ACC112 (cell line): ENCODE data around the gene CFAP46.

Source experiments
- H2AFZ ChIP-seq: fragments of 200-600 bp; sonication (generic); one replicate; pipeline ENCODE4 v1.6.0; 2017; ENCODE audit warnings: antibody characterized with exemption, low read length; ENCODE audit not compliant: unreplicated experiment
- H3K27ac ChIP-seq: fragments of 200-600 bp; sonication (generic); 2 replicates; pipeline ENCODE4 v1.5.1; 2014; ENCODE audit warnings: low read depth, mild to moderate bottlenecking, antibody characterized with exemption, low read length, moderate library complexity
- H3K27me3 ChIP-seq: fragments of 200-600 bp; sonication (generic); 2 replicates; pipeline ENCODE4 v1.6.1; 2014; ENCODE audit warnings: mild to moderate bottlenecking, antibody characterized with exemption, low read length, moderate library complexity, mixed read lengths; ENCODE audit not compliant: insufficient read depth
- H3K36me3 ChIP-seq: fragments of 200-600 bp; sonication (generic); 2 replicates; pipeline ENCODE4 v1.6.1; 2016; ENCODE audit warnings: mild to moderate bottlenecking, antibody characterized with exemption, low read length, moderate library complexity, mixed read lengths; ENCODE audit not compliant: insufficient read depth
- H3K4me1 ChIP-seq: fragments of 200-600 bp; sonication (generic); one replicate; pipeline ENCODE4 v1.6.1; 2016; ENCODE audit warnings: low read length, mixed read lengths; ENCODE audit not compliant: insufficient read depth, unreplicated experiment, control insufficient read depth
- H3K4me3 ChIP-seq: fragments of 200-600 bp; sonication (generic); 2 replicates; pipeline ENCODE4 v1.5.1; 2014; ENCODE audit warnings: mild to moderate bottlenecking, low read depth, low read length
- H3K79me2 ChIP-seq: fragments of 200-600 bp; sonication (generic); one replicate; pipeline ENCODE4 v1.6.0; 2016; ENCODE audit warnings: low read length; ENCODE audit not compliant: control insufficient read depth, unreplicated experiment, insufficient read depth

Gene CFAP46

GRCh38 chr10:132916956-132917666, 25.3 kb downstream of the CFAP46 start:
- Histone ChIP-seq H3K36me3 (no peaks in the 10 kb centered on the region), H3K4me1 (no peaks in the 10 kb centered on the region), H3K27ac (no peak overlapping the region), H3K4me3 (no peak overlapping the region), H3K79me2 (no peaks in the 10 kb centered on the region), H2AFZ (no peak overlapping the region), H3K27me3 (no peaks in the 10 kb centered on the region)

DNA sequence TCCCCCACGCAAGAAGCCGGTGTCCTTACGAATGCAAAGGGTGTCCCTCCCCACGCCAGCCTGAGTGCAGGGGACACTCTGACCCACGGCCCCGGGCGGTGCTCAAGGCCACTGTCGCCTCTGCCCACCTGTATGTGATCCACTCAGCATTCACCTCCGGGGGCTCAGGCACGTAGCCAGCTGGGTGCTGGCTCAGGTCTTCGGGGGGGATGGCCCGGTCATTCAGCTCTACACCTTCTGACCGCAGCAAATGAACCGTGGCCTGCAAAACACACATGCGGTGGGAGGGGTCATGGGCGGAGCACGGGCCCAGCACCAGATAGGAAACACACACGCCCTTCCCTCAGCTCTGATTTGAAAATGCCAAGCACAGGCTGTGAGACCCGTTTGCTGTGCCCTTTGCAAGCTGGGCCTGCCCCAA, 25.9 kb downstream of the CFAP46 start:
- Histone ChIP-seq H3K27ac (no peak overlapping the region), H2AFZ (no peak overlapping the region), H3K36me3 (no peaks in the 10 kb centered on the region), H3K4me3 (no peak overlapping the region), H3K79me2 (no peaks in the 10 kb centered on the region), H3K4me1 (no peaks in the 10 kb centered on the region), H3K27me3 (no peaks in the 10 kb centered on the region; the same call in 1 of the 2 replicates)

DNA sequence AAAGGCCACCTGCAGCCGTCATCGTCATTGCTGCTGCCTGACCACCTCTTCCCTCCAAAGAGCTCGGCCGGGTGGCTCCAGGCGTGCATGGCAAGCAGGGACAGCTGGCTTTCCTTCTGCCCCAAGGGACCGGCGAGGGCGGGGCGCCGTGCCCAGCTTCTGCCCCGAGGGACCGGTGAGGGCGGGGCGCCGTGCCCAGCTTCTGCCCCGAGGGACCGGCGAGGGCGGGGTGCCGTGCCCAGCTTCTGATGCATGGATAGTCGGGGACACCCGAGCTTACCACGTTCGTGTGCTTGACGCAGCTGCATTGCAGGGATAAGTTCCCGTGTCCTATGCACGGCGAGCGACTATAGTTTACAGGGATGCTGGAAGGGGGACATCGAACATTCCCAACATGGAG, 27.0 kb downstream of the CFAP46 start:
- no peaks in the 10 kb centered on the region for H3K4me1 ChIP-seq
- no peak overlapping the region for H3K4me3 ChIP-seq
- H3K36me3 ChIP-seq: no peaks in the 10 kb centered on the region
- no peaks in the 10 kb centered on the region for H3K79me2 ChIP-seq
- no peak overlapping the region for H3K27ac ChIP-seq
- no peak overlapping the region for H2AFZ ChIP-seq
- H3K27me3 ChIP-seq: no peaks in the 10 kb centered on the region; the same call in 1 of the 2 replicates

GRCh38 chr10:132914732-132915131, 27.6 kb downstream of the CFAP46 start:
- Histone ChIP-seq H3K27me3 (no peaks in the 10 kb centered on the region; the same call in 1 of the 2 replicates), H3K4me1 (no peaks in the 10 kb centered on the region), H3K36me3 (no peaks in the 10 kb centered on the region), H3K27ac (no peak overlapping the region), H2AFZ (no peak overlapping the region), H3K4me3 (no peak overlapping the region), H3K79me2 (no peaks in the 10 kb centered on the region)

- Histone ChIP-seq H3K36me3 (no peaks in the 10 kb centered on the region), H3K79me2 (no peaks in the 10 kb centered on the region), H3K27me3 (no peaks in the 10 kb centered on the region; the same call in 1 of the 2 replicates), H3K4me1 (no peaks in the 10 kb centered on the region), H3K27ac (no peak overlapping the region), H2AFZ (no peak overlapping the region), H3K4me3 (no peak overlapping the region)
Measured at GRCh38 chr10:132913559-132914115, 28.7 kb downstream of the CFAP46 start.

- Histone ChIP-seq H3K4me1 (no peaks in the 10 kb centered on the region), H2AFZ (no peak overlapping the region), H3K79me2 (no peaks in the 10 kb centered on the region), H3K27ac (no peak overlapping the region), H3K27me3 (no peaks in the 10 kb centered on the region; the same call in 1 of the 2 replicates), H3K4me3 (no peak overlapping the region), H3K36me3 (no peaks in the 10 kb centered on the region)
Measured at GRCh38 chr10:132912713-132913558, 29.4 kb downstream of the CFAP46 start.

GRCh38 chr10:132912225-132912712, 30.1 kb downstream of the CFAP46 start:
- Histone ChIP-seq H2AFZ (no peak overlapping the region), H3K79me2 (no peaks in the 10 kb centered on the region), H3K4me3 (no peak overlapping the region), H3K4me1 (no peaks in the 10 kb centered on the region), H3K27ac (no peak overlapping the region), H3K36me3 (no peaks in the 10 kb centered on the region), H3K27me3 (no peaks in the 10 kb centered on the region; the same call in 1 of the 2 replicates)

DNA sequence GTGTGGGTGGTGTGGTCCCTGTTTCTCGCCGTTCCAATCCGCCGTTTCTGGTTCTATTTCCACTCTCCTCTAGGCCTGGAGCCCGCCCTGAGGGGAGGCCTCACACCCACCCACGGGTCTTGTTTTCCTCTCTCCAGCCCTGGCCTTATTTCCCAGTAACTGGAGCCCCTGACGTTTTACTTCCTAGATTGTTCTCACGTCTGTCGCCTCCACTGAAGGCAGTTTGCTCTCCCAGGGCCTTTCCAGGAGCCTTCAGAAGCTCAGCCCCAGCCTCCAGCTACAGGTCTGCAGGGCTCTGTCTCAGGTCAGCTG, 30.6 kb downstream of the CFAP46 start:
- Histone ChIP-seq H3K4me3 (no peak overlapping the region), H2AFZ (no peak overlapping the region), H3K36me3 (no peaks in the 10 kb centered on the region), H3K4me1 (no peaks in the 10 kb centered on the region), H3K27ac (no peak overlapping the region), H3K79me2 (no peaks in the 10 kb centered on the region), H3K27me3 (no peaks in the 10 kb centered on the region; the same call in 1 of the 2 replicates)

DNA sequence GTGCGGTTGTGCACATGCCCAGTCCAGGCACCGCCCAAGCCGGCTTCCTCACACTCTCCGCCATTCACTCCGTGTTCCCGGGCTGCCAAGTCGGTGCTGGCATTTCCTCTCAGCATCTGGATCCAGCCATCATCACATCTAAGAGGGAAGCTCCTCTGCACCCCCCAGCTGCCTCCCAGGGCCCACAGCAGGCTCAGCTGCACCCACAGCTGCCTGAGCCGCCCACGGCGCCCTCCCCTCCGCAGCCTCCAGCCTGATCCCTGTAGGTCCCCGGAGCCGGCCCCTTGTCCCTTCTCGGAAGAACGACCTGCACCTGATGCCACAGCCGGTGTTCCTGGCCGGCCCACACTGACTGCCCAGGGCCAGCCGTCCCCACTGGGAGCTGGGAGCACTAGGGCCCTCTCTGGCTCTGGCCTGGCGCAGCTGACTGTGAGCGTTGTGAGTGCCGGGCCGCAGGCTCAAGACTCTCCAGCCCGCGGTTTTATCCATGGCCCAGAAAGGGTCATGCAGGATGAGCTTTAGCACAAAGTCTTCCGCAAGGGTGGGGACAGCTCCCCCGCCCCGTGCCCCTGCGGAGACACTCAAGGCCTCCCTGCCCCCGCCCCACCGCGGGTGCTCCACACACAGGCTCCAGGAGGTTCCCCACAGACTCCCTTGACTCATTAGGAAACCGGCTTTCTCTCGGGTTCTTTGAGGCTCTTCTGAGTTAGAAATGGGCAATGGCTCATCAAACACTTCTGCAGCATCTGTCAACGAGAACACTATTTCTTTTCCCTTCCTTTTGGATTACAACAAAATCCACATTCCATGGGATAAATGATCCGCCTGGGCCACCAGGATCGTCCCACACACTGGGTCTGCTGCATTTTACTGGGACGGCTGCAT, 31.2 kb downstream of the CFAP46 start:
- no peak overlapping the region for H3K27ac ChIP-seq

More for the DNA sequence above, 31.2 kb downstream of the CFAP46 start:
- no peaks in the 10 kb centered on the region; the same call in 1 of the 2 replicates for H3K27me3 ChIP-seq
- H3K4me1 ChIP-seq: no peaks in the 10 kb centered on the region
- H3K4me3 ChIP-seq: no peak overlapping the region
- H3K79me2 ChIP-seq: no peaks in the 10 kb centered on the region
- no peak overlapping the region for H2AFZ ChIP-seq
- no peaks in the 10 kb centered on the region for H3K36me3 ChIP-seq
